ENCODE data around the gene ARSK. TPM values are rescaled to one million over a fixed set of nuclear protein-coding genes. Genes with fewer than 3 reads are reported as not detected.

Gene ARSK
- total and polyA plus RNA-seq, 2 of the 13 experiments (the other 11 are each of a cell fraction or from before 2014, with no cell fraction given), result 7.9 TPM

GRCh38 chr5:95646569-95647431 lies 91.9 kb downstream of the ARSK start, which contains the start of gene RFESD (continued):
- TF ChIP-seq JDP2 (CRISPR knock-in tag; IDR thresholded peaks at IDR 0.05; ENCODE audit: borderline replicate concordance) (no peak), ZBTB49 (CRISPR knock-in tag; IDR thresholded peaks at IDR 0.05; ENCODE audit: borderline replicate concordance) (no peak), HNRNPH1 (optimal IDR thresholded peaks at IDR 0.05; ENCODE audit: low read depth, low read length) (no peak), TFAP4 (IDR thresholded peaks at IDR 0.05; ENCODE audit: borderline replicate concordance, low read depth) (peak; percentile 99), ZNF652 (CRISPR knock-in tag; IDR thresholded peaks at IDR 0.05; ENCODE audit: borderline replicate concordance, low read depth) (peak; percentile 27; the same call in 1 of the 2 replicates), ZNF460 (CRISPR knock-in tag; IDR thresholded peaks at IDR 0.05; ENCODE audit: borderline replicate concordance) (no peak), PHB2 (IDR thresholded peaks at IDR 0.05; ENCODE audit: partially characterized antibody) (no peak), ZNF746 (CRISPR knock-in tag; IDR thresholded peaks at IDR 0.05) (peak; percentile 68), TOPORS (CRISPR knock-in tag; IDR thresholded peaks at IDR 0.05) (peak; percentile 65; the same call in 1 of the 2 replicates), KLF16 (CRISPR knock-in tag; IDR thresholded peaks at IDR 0.05) (peak in 1 of 2 experiments; percentile 91; a peak in 2 of 4 replicates), PRDM15 (CRISPR knock-in tag; IDR thresholded peaks at IDR 0.05) (no peak), PLRG1 (conservative IDR thresholded peaks at IDR 0.05) (no peak)
- TF ChIP-seq, protein P1, sequence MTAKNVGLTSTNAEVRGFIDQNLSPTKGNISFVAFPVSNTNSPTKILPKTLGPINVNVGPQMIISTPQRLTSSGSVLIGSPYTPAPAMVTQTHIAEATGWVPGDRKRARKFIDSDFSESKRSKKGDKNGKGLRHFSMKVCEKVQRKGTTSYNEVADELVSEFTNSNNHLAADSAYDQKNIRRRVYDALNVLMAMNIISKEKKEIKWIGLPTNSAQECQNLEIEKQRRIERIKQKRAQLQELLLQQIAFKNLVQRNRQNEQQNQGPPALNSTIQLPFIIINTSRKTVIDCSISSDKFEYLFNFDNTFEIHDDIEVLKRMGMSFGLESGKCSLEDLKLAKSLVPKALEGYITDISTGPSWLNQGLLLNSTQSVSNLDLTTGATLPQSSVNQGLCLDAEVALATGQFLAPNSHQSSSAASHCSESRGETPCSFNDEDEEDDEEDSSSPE (CRISPR knock-in tag; IDR thresholded peaks at IDR 0.05), result peak; percentile 93
- TF ChIP-seq, protein P2, sequence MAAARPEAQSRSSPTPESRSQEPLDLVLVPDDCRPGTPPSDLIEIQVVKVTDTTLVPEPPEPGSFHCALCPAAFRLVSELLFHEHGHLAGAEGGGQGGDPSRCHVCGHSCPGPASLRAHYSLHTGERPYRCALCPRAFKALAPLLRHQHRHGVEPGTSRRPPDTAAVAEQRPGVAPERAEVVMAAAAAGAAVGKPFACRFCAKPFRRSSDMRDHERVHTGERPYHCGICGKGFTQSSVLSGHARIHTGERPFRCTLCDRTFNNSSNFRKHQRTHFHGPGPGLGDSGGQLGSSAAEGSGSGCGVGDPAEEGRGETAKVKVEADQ (CRISPR knock-in tag; IDR thresholded peaks at IDR 0.05; ENCODE audit: borderline replicate concordance), result no peak
- TF ChIP-seq, protein P3, sequence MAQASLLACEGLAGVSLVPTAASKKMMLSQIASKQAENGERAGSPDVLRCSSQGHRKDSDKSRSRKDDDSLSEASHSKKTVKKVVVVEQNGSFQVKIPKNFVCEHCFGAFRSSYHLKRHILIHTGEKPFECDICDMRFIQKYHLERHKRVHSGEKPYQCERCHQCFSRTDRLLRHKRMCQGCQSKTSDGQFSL (CRISPR knock-in tag; IDR thresholded peaks at IDR 0.05), result no peak
- TF ChIP-seq, protein P4, sequence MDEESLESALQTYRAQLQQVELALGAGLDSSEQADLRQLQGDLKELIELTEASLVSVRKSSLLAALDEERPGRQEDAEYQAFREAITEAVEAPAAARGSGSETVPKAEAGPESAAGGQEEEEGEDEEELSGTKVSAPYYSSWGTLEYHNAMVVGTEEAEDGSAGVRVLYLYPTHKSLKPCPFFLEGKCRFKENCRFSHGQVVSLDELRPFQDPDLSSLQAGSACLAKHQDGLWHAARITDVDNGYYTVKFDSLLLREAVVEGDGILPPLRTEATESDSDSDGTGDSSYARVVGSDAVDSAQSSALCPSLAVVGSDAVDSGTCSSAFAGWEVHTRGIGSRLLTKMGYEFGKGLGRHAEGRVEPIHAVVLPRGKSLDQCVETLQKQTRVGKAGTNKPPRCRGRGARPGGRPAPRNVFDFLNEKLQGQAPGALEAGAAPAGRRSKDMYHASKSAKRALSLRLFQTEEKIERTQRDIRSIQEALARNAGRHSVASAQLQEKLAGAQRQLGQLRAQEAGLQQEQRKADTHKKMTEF (CRISPR knock-in tag; IDR thresholded peaks at IDR 0.05), result peak; percentile 97

Data from HepG2 (cell line).